PC-9 (cell line): ENCODE results near the gene MEGF8.

Source experiments
- CTCF ChIP-seq: fragments of 200-600 bp; sonication (generic); conservative IDR thresholded peaks from 2 replicates; pipeline ENCODE4 v1.6.1; 2017; ENCODE audit warnings: mixed run types, antibody characterized with exemption, mild to moderate bottlenecking, moderate library complexity
- EZH2 ChIP-seq: fragments of 200-600 bp; sonication (generic); IDR thresholded peaks from 2 replicates; pipeline ENCODE4 v1.8.0; 2017; ENCODE audit warnings: antibody characterized with exemption, low read depth

- TF ChIP-seq CTCF (no peak), EZH2 (no peak)
Measured at GRCh38 chr19:42396381-42397262, 71.2 kb downstream of the MEGF8 start.
